GM18909 (cell line): ENCODE results near the gene SERGEF.
A peak's percentile ranks its signal among the peaks of the same experiment; 100 is the strongest.
"Not testable (repeated sequence)": the region's sequence is repeated elsewhere in the genome, so short reads cannot be mapped to it uniquely, and the experiment has no call there.

ENCODE experiments used
- ATAC-seq: cut with Tn5 transposase; IDR thresholded peaks from one replicate; pipeline ENCODE4 v1.9.1; 2021; ENCODE audit warnings: mild to moderate bottlenecking; ENCODE audit not compliant: unreplicated experiment, poor library complexity

Gene SERGEF

GRCh38 chr11:18001191-18001590, 11.7 kb downstream of the SERGEF start:
- no peak for ATAC-seq

GRCh38 chr11:18000760-18001159, 12.1 kb downstream of the SERGEF start:
- peak; percentile 90 for ATAC-seq

- ATAC-seq = not testable (repeated sequence)
These were observed 12.7 kb downstream of the SERGEF start for GRCh38 chr11:18000128-18000527.

GRCh38 chr11:17992916-17993315, 19.9 kb downstream of the SERGEF start:
- ATAC-seq = no peak

- ATAC-seq = peak; percentile 64
These were observed 20.9 kb downstream of the SERGEF start for GRCh38 chr11:17991783-17992433.

- no peak for ATAC-seq
These were observed 23.5 kb downstream of the SERGEF start for GRCh38 chr11:17989306-17989705.

- no peak for ATAC-seq
These were observed 24.4 kb downstream of the SERGEF start for GRCh38 chr11:17988465-17988864.

- ATAC-seq = no peak
These were observed 25.0 kb downstream of the SERGEF start for GRCh38 chr11:17987826-17988225.

GRCh38 chr11:17986711-17987220, 26.1 kb downstream of the SERGEF start:
- ATAC-seq = no peak

- no peak for ATAC-seq
These were observed 26.7 kb downstream of the SERGEF start for GRCh38 chr11:17986007-17986710.

- no peak for ATAC-seq
These were observed 27.3 kb downstream of the SERGEF start for GRCh38 chr11:17985517-17985916.

GRCh38 chr11:17983569-17983968, 29.3 kb downstream of the SERGEF start:
- no peak for ATAC-seq

GRCh38 chr11:17979770-17980371, 33.0 kb downstream of the SERGEF start:
- no peak for ATAC-seq

GRCh38 chr11:17978553-17979287, 34.1 kb downstream of the SERGEF start:
- peak; percentile 54 for ATAC-seq

GRCh38 chr11:17976651-17977050, 36.2 kb downstream of the SERGEF start:
- no peak for ATAC-seq

GRCh38 chr11:17974246-17974645, 38.6 kb downstream of the SERGEF start:
- ATAC-seq = no peak

- ATAC-seq = no peak
These were observed 39.9 kb downstream of the SERGEF start for GRCh38 chr11:17972987-17973386.

GRCh38 chr11:17968206-17968605, 44.6 kb downstream of the SERGEF start:
- no peak for ATAC-seq

GRCh38 chr11:17967661-17968060, 45.2 kb downstream of the SERGEF start:
- no peak for ATAC-seq

GRCh38 chr11:17960091-17960490, 52.8 kb downstream of the SERGEF start:
- no peak for ATAC-seq

- no peak for ATAC-seq
These were observed 54.4 kb downstream of the SERGEF start for GRCh38 chr11:17958446-17958845.
